RKO (cell line): ENCODE results near the gene RMDN2.
"Not testable (repeated sequence)": the region's sequence is repeated elsewhere in the genome, so short reads cannot be mapped to it uniquely, and the experiment has no call there.

Experiments used
- DNase-seq: peaks from one replicate; pipeline ENCODE4 v3.0.0-alpha.2; 2016; ENCODE audit warnings: low spot score

The RMDN2 gene

GRCh38 chr2:37897511-37897910 lies 27.6 kb upstream of the RMDN2 start:
- no peak for DNase-seq

- DNase-seq: no peak
Measured at GRCh38 chr2:37898448-37898847, 26.6 kb upstream of the RMDN2 start.

GRCh38 chr2:37902991-37903390 lies 22.1 kb upstream of the RMDN2 start:
- no peak for DNase-seq

- DNase-seq: no peak
Measured at GRCh38 chr2:37904425-37904824, 20.7 kb upstream of the RMDN2 start.

GRCh38 chr2:37904993-37905392 lies 20.1 kb upstream of the RMDN2 start:
- DNase-seq: no peak

GRCh38 chr2:37906131-37906530 lies 19.0 kb upstream of the RMDN2 start:
- DNase-seq: no peak

GRCh38 chr2:37907501-37908225 lies 17.4 kb upstream of the RMDN2 start:
- no peak for DNase-seq

- DNase-seq: no peak
Measured at GRCh38 chr2:37911296-37911873, 13.7 kb upstream of the RMDN2 start.

- DNase-seq: no peak
Measured at GRCh38 chr2:37912056-37912455, 13.0 kb upstream of the RMDN2 start.

GRCh38 chr2:37912616-37913015 lies 12.5 kb upstream of the RMDN2 start:
- DNase-seq: no peak

GRCh38 chr2:37914340-37914739 lies 10.7 kb upstream of the RMDN2 start:
- DNase-seq: no peak

GRCh38 chr2:37915773-37916172 lies 9.3 kb upstream of the RMDN2 start:
- DNase-seq: no peak

GRCh38 chr2:37916512-37917082 lies 8.5 kb upstream of the RMDN2 start:
- DNase-seq: no peak

- DNase-seq: no peak
Measured at GRCh38 chr2:37917281-37918228, 7.5 kb upstream of the RMDN2 start.

GRCh38 chr2:37918742-37919186 lies 6.3 kb upstream of the RMDN2 start:
- DNase-seq: no peak

GRCh38 chr2:37919631-37920032 lies 5.5 kb upstream of the RMDN2 start:
- no peak for DNase-seq

GRCh38 chr2:37920570-37920969 lies 4.5 kb upstream of the RMDN2 start:
- DNase-seq: no peak

- DNase-seq: no peak
Measured at GRCh38 chr2:37921781-37922180, 3.3 kb upstream of the RMDN2 start.

- no peak for DNase-seq
Measured at GRCh38 chr2:37923308-37924055, 1.6 kb upstream of the RMDN2 start.

GRCh38 chr2:37926635-37927034 lies 1.5 kb downstream of the RMDN2 start:
- DNase-seq: no peak

GRCh38 chr2:37928377-37928776 lies 3.3 kb downstream of the RMDN2 start:
- no peak for DNase-seq

- DNase-seq: not testable (repeated sequence)
Measured at GRCh38 chr2:37930392-37930791, 5.3 kb downstream of the RMDN2 start.
